H1 (cell line): ENCODE measurements around the gene DPY19L1. TPM values are rescaled to one million over a fixed set of nuclear protein-coding genes. Genes with fewer than 3 reads are reported as not detected.

Source experiments
- CTCF ChIA-PET: fragments of 300-600 bp; sonication (Branson Sonifier 250); formaldehyde crosslinking; loops from one replicate; lab custom pipeline; 2021; ENCODE audit not compliant: partially characterized antibody; lab: Charles Lee
- POLR2A ChIA-PET: fragments of 300-600 bp; sonication (Branson Sonifier 250); formaldehyde crosslinking; loops from one replicate; lab custom pipeline; 2021; ENCODE audit warnings: inconsistent platforms; ENCODE audit not compliant: partially characterized antibody; lab: Charles Lee
- DNase-seq, 2 experiments: peaks; one replicate each; pipeline versions ENCODE4 v3.0.0 to v3.0.0-alpha.2; 2010 to 2022; ENCODE audit warnings: low spot score in 2 of 2, low read depth in 1 of 2, mixed read lengths in 1 of 2
- FAIRE-seq: peaks from 2 replicates; lab custom pipeline; 2011; peaks lifted over from hg19 to GRCh38; lab: Jason Lieb, UNC
- H2AFZ ChIP-seq: 2 replicates; pipeline ENCODE4 v1.8.1; 2012; ENCODE audit warnings: low read length, inconsistent platforms
- H2AK5ac ChIP-seq: 2 replicates; pipeline ENCODE4 v1.6.1; 2013; ENCODE audit warnings: low read depth, low read length
- H2BK120ac ChIP-seq: replicated peaks from 2 replicates; pipeline ENCODE3; 2013; ENCODE audit warnings: low read depth, low read length, inconsistent platforms
- H2BK12ac ChIP-seq: 2 replicates; pipeline ENCODE4 v1.6.1; 2013; ENCODE audit warnings: low read depth, low read length
- H2BK15ac ChIP-seq: 2 replicates; pipeline ENCODE4 v1.6.1; 2013; ENCODE audit warnings: low read length
- H2BK20ac ChIP-seq: 2 replicates; pipeline ENCODE4 v1.6.1; 2013; ENCODE audit warnings: low read length
- H2BK5ac ChIP-seq: 2 replicates; pipeline ENCODE4 v1.6.1; 2013; ENCODE audit warnings: low read depth, low read length
- H3K14ac ChIP-seq: 2 replicates; pipeline ENCODE4 v1.6.1; 2013; ENCODE audit warnings: inconsistent platforms; ENCODE audit not compliant: insufficient read length
- H3K18ac ChIP-seq: 2 replicates; pipeline ENCODE4 v1.6.1; 2013; ENCODE audit warnings: low read length; ENCODE audit errors: extremely low read depth
- H3K23ac ChIP-seq: 2 replicates; pipeline ENCODE4 v1.6.1; 2013; ENCODE audit warnings: inconsistent platforms; ENCODE audit not compliant: insufficient read length
- H3K23me2 ChIP-seq: 2 replicates; pipeline ENCODE4 v1.6.1; 2013; ENCODE audit warnings: low read depth, low read length
- H3K27ac ChIP-seq: 2 replicates; pipeline ENCODE4 v1.6.1; 2011; ENCODE audit warnings: low read depth, low read length, inconsistent platforms
- H3K27me3 ChIP-seq, 4 experiments: replicated peaks in 1 of 4; 1 replicate in 1 of 4; 2 replicates in 3 of 4; pipeline versions ENCODE4 v1.6.1 to v1.8.1; 2011 to 2013; ENCODE audit warnings: low read length in 3 of 4, mild to moderate bottlenecking in 3 of 4, inconsistent platforms in 2 of 4, mixed read lengths in 2 of 4, moderate library complexity in 1 of 4; ENCODE audit not compliant: control insufficient read depth in 3 of 4, insufficient read depth in 3 of 4; ENCODE audit errors: extremely low read depth in 1 of 4
- H3K36me3 ChIP-seq, 4 experiments: 2 replicates each; pipeline versions ENCODE4 v1.6.1 to v1.8.1; 2011 to 2013; ENCODE audit warnings: mild to moderate bottlenecking in 4 of 4, low read length in 3 of 4, moderate library complexity in 2 of 4, control low read depth in 1 of 4, inconsistent platforms in 1 of 4; ENCODE audit not compliant: insufficient read depth in 4 of 4, control insufficient read depth in 2 of 4
- H3K4ac ChIP-seq: replicated peaks from 2 replicates; pipeline ENCODE3; 2013; ENCODE audit warnings: low read length, low read depth, mixed read lengths, inconsistent platforms; ENCODE audit not compliant: insufficient read length
- H3K4me1 ChIP-seq, 4 experiments: replicated peaks in 1 of 4; 1 replicate in 1 of 4; 2 replicates in 3 of 4; pipeline versions ENCODE4 v1.6.1 to v1.8.1; 2011 to 2013; ENCODE audit warnings: low read length in 3 of 4, inconsistent platforms in 2 of 4, mixed read lengths in 1 of 4; ENCODE audit not compliant: insufficient read depth in 4 of 4, control insufficient read depth in 3 of 4
- H3K4me2 ChIP-seq, 2 experiments: 2 replicates each; pipeline versions ENCODE4 v1.6.1 to v1.8.1; 2011 to 2013; ENCODE audit warnings: low read depth in 2 of 2, low read length in 2 of 2, control low read depth in 1 of 2, inconsistent platforms in 1 of 2, mild to moderate bottlenecking in 1 of 2; ENCODE audit not compliant: insufficient read depth in 1 of 2
- H3K4me3 ChIP-seq, 4 experiments: fragments of 200-600, 300-600 bp in 1 of 4; sonication (generic), shearing (Covaris generic), sonication (Bioruptor Twin) in 1 of 4; 2 replicates each; pipeline versions ENCODE4 v1.5.1 to v1.8.1; 2011 to 2016; ENCODE audit warnings: low read length in 4 of 4, low read depth in 3 of 4, control low read depth in 2 of 4, inconsistent platforms in 2 of 4, mild to moderate bottlenecking in 2 of 4, mixed read lengths in 1 of 4, moderate library complexity in 1 of 4; ENCODE audit not compliant: insufficient read depth in 2 of 4; ENCODE audit errors: extremely low read depth in 1 of 4
- H3K56ac ChIP-seq: replicated peaks from 2 replicates; pipeline ENCODE3; 2013; ENCODE audit warnings: low read depth, mild to moderate bottlenecking, mixed read lengths, low read length, inconsistent platforms; ENCODE audit not compliant: insufficient read length
- H3K79me1 ChIP-seq: 2 replicates; pipeline ENCODE4 v1.6.1; 2013; ENCODE audit warnings: low read depth, low read length, control low read depth
- H3K79me2 ChIP-seq, 2 experiments: 2 replicates each; pipeline versions ENCODE4 v1.6.1 to v1.8.1; 2012 to 2013; ENCODE audit warnings: low read length in 2 of 2, mild to moderate bottlenecking in 2 of 2, inconsistent platforms in 1 of 2; ENCODE audit not compliant: insufficient read depth in 2 of 2, control insufficient read depth in 1 of 2
- H3K9ac ChIP-seq, 4 experiments: replicated peaks in 1 of 4; 1 replicate in 1 of 4; 2 replicates in 3 of 4; pipeline versions ENCODE4 v1.6.1 to v1.8.1; 2011 to 2013; ENCODE audit warnings: low read depth in 3 of 4, low read length in 3 of 4, control low read depth in 2 of 4, mild to moderate bottlenecking in 2 of 4, moderate library complexity in 2 of 4, inconsistent platforms in 1 of 4; ENCODE audit errors: extremely low read depth in 1 of 4
- H3K9me3 ChIP-seq, 2 experiments: 2 replicates each; pipeline versions ENCODE4 v1.6.1 to v1.8.1; 2012 to 2013; ENCODE audit warnings: mild to moderate bottlenecking in 2 of 2, moderate library complexity in 2 of 2, control low read depth in 1 of 2, inconsistent platforms in 1 of 2, low read depth in 1 of 2, low read length in 1 of 2, mixed read lengths in 1 of 2; ENCODE audit not compliant: insufficient read depth in 2 of 2
- H4K20me1 ChIP-seq, 2 experiments: replicated peaks in 1 of 2; 2 replicates each; pipeline versions ENCODE3 to v1.8.1; 2011 to 2013; ENCODE audit warnings: inconsistent platforms in 2 of 2, low read length in 2 of 2, mild to moderate bottlenecking in 1 of 2; ENCODE audit not compliant: insufficient read depth in 2 of 2, control insufficient read depth in 1 of 2
- H4K5ac ChIP-seq: 2 replicates; pipeline ENCODE4 v1.6.1; 2013; ENCODE audit warnings: low read length, low read depth, mixed read lengths, inconsistent platforms; ENCODE audit not compliant: insufficient read length
- H4K8ac ChIP-seq: 2 replicates; pipeline ENCODE4 v1.8.0; 2013; ENCODE audit warnings: mild to moderate bottlenecking, moderate library complexity, low read length, inconsistent platforms; ENCODE audit not compliant: insufficient read depth; ENCODE audit errors: extremely low read depth
- H4K91ac ChIP-seq: replicated peaks from 2 replicates; pipeline ENCODE3; 2013; ENCODE audit warnings: low read length, mixed read lengths, inconsistent platforms; ENCODE audit not compliant: insufficient read length
- CTBP2 ChIP-seq: IDR thresholded peaks from 2 replicates; pipeline ENCODE4 v1.7.0; 2011; ENCODE audit warnings: borderline replicate concordance, mild to moderate bottlenecking, moderate library complexity, mixed read lengths, low read length; ENCODE audit not compliant: insufficient read depth, insufficient read length
- EGR1 ChIP-seq: IDR thresholded peaks from 2 replicates; pipeline ENCODE4 v1.6.1; 2011; ENCODE audit warnings: low read depth, low read length, borderline replicate concordance
- FOSL1 ChIP-seq: IDR thresholded peaks from 2 replicates; pipeline ENCODE4 v1.6.1; 2011; ENCODE audit warnings: mild to moderate bottlenecking, low read depth, low read length, moderate library complexity; ENCODE audit not compliant: insufficient read depth
- JUND ChIP-seq: IDR thresholded peaks from 2 replicates; pipeline ENCODE4 v1.6.1; 2011; ENCODE audit warnings: mild to moderate bottlenecking, improper control_type of control experiment, low read length
- KDM4A ChIP-seq: IDR thresholded peaks from one replicate; pipeline ENCODE4 v1.7.1; 2012; ENCODE audit warnings: low read depth, mild to moderate bottlenecking, moderate library complexity, low read length, inconsistent platforms; ENCODE audit not compliant: severe bottlenecking
- NANOG ChIP-seq: IDR thresholded peaks from 2 replicates; pipeline ENCODE4 v1.6.1; 2011; ENCODE audit warnings: low read length, low read depth, mild to moderate bottlenecking, inconsistent platforms; ENCODE audit not compliant: insufficient read depth, poor library complexity, severe bottlenecking
- POLR2A ChIP-seq, 2 experiments: IDR thresholded peaks; 1 replicate in 1 of 2; 2 replicates in 1 of 2; pipeline ENCODE4 v1.6.1; 2011; ENCODE audit warnings: low read depth in 2 of 2, low read length in 2 of 2, mild to moderate bottlenecking in 2 of 2; ENCODE audit errors: control extremely low read depth in 1 of 2
- RNF2 ChIP-seq: fragments of 200-900, 300-1000 bp; sonication (generic); IDR thresholded peaks from 2 replicates; pipeline ENCODE4 v1.7.1; 2016; ENCODE audit warnings: borderline replicate concordance, low read depth, mild to moderate bottlenecking, antibody characterized with exemption, low read length; ENCODE audit not compliant: poor library complexity, severe bottlenecking; ENCODE audit errors: missing control alignments
- SIN3A ChIP-seq, 2 experiments: IDR thresholded peaks in 1 of 2; conservative IDR thresholded peaks in 1 of 2; 2 replicates each; pipeline ENCODE4 v1.6.1; 2011 to 2012; ENCODE audit warnings: low read length in 2 of 2, improper control_type of control experiment in 1 of 2, low read depth in 1 of 2, mild to moderate bottlenecking in 1 of 2
- WGBS, 2 experiments: shearing (Covaris generic) in 1 of 2; methylation state at CpG; one replicate each; pipeline versions ENCODE4 v1.1.6 to v1.1.7; 2013 to 2015; ENCODE audit warnings: low lambda C conversion rate in 2 of 2, mixed read lengths in 2 of 2, inconsistent platforms in 1 of 2, low coverage in 1 of 2, missing lambda C conversion rate in 1 of 2; ENCODE audit not compliant: insufficient replicate concordance in 2 of 2, insufficient coverage in 1 of 2, insufficient read length in 1 of 2; ENCODE audit errors: extremely low coverage in 1 of 2, missing lambda C conversion rate in 1 of 2; 5-methylcytosine and 5-hydroxymethylcytosine counted together
- polyA plus RNA-seq, 7 experiments: library from polyadenylated mRNA; depleted of rRNA in 3 of 7; stranded (reverse) in 5 of 7; unstranded in 2 of 7; fragments of >200 nt in 5 of 7; fragments of 200-250 nt in 2 of 7; gene quantifications; 1 replicate in 5 of 7; 2 replicates in 1 of 7; 4 replicates in 1 of 7; pipeline versions ENCODE4 v1.2.1 to v1.2.3, GENCODE V29; 2011 to 2013; ENCODE audit warnings: missing spikeins in 2 of 7, mixed read lengths in 2 of 7
- total RNA-seq: library from RNA; stranded (reverse); fragmentation: NEBNext Ultra II Directional; extraction: Animal tissue kit (Norgen Biotek cat#: 25700); gene quantifications from 2 replicates; pipeline ENCODE4 v1.2.1, GENCODE V29; 2021

DPY19L1 gene
- total and polyA plus RNA-seq, 2 of the 8 experiments (the other 6 are each of a cell fraction or from before 2014, with no cell fraction given) = 14.1 to 23.3 TPM

DNA sequence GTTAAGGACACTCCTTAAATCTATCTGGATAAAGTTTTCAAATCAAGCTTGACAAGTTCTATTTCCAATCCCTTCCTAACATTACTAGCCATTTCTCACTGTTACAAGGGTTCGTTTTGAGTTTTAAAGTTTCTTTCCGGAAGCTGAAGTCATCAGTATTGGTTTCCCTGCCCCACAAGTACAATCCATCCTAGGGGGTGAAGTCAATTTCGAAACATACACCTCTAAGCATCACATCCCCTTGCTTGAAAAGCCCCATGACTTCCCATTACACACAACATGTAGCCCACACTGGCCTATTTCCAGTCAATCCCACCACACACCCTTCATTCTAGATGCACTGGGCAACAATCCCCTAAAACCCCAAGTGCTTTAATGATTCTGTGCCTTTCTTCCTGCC, 13.0 kb downstream of the DPY19L1 start:
- no peak for FAIRE-seq
- Histone ChIP-seq H2AFZ (no peak overlapping the region), H4K8ac (no peak overlapping the region), H2BK5ac (no peak overlapping the region), H2BK12ac (no peak overlapping the region), H3K4me1 (peaks cover 0 to 8% (median 1%) of the 10 kb centered on the region in 4 experiments; a peak in 2 of 7 replicates), H3K56ac (no peak overlapping the region), H4K20me1 (peaks cover 0 to 2% of the 10 kb centered on the region in 2 experiments), H2BK120ac (no peak overlapping the region), H3K4me3 (no peak overlapping the region), H3K36me3 (no peaks in the 10 kb centered on the region), H3K4me2 (no peak overlapping the region), H3K9ac (no peak overlapping the region), H3K23me2 (no peaks in the 10 kb centered on the region), H3K79me1 (no peaks in the 10 kb centered on the region), H2BK15ac (no peak overlapping the region), H3K79me2 (peaks cover 0 to 77% of the 10 kb centered on the region in 2 experiments; a peak in 3 of 4 replicates), H2BK20ac (no peak overlapping the region), H3K27me3 (no peaks in the 10 kb centered on the region), H3K14ac (no peak overlapping the region), H2AK5ac (no peak overlapping the region), H4K91ac (no peak overlapping the region), H3K23ac (no peak overlapping the region), H4K5ac (no peak overlapping the region), H3K27ac (no peak overlapping the region), H3K4ac (no peak overlapping the region), H3K9me3 (no peaks in the 10 kb centered on the region), H3K18ac (no peak overlapping the region)
- WGBS, 2 experiments = 84% methylated on average over 3 of the region's 3 CpGs; no CpG with 5 or more reads in 1 of the 2 experiments
- POLR2A ChIA-PET = no interaction called here
- CTCF ChIA-PET = no interaction called here
- DNase-seq = no peak
- TF ChIP-seq FOSL1 (no peak), KDM4A (no peak), JUND (no peak), SIN3A (conservative IDR thresholded peaks at IDR 0.05 in 1 of 2, IDR thresholded peaks at IDR 0.05 in 1 of 2; ENCODE audit: low read depth in 1 of 2, low read length in 2 of 2) (no peak), CTBP2 (no peak), NANOG (no peak), EGR1 (no peak), RNF2 (no peak), POLR2A (IDR thresholded peaks at IDR 0.05; ENCODE audit: control extremely low read depth in 1 of 2, low read depth in 2 of 2, low read length in 2 of 2) (no peak)
